H1 (cell line): Measurements from ENCODE around the gene PLA2R1. TPM values are rescaled to one million over a fixed set of nuclear protein-coding genes. Genes with fewer than 3 reads are reported as not detected.

ENCODE experiments used
- CTCF ChIA-PET: fragments of 300-600 bp; sonication (Branson Sonifier 250); formaldehyde crosslinking; loops from one replicate; lab custom pipeline; 2021; ENCODE audit not compliant: partially characterized antibody; lab: Charles Lee
- POLR2A ChIA-PET: fragments of 300-600 bp; sonication (Branson Sonifier 250); formaldehyde crosslinking; loops from one replicate; lab custom pipeline; 2021; ENCODE audit warnings: inconsistent platforms; ENCODE audit not compliant: partially characterized antibody; lab: Charles Lee
- DNase-seq, 2 experiments: peaks; one replicate each; pipeline versions ENCODE4 v3.0.0 to v3.0.0-alpha.2; 2010 to 2022; ENCODE audit warnings: low spot score in 2 of 2, low read depth in 1 of 2, mixed read lengths in 1 of 2
- FAIRE-seq: peaks from 2 replicates; lab custom pipeline; 2011; peaks lifted over from hg19 to GRCh38; lab: Jason Lieb, UNC
- H2AFZ ChIP-seq: 2 replicates; pipeline ENCODE4 v1.8.1; 2012; ENCODE audit warnings: low read length, inconsistent platforms
- H2AK5ac ChIP-seq: 2 replicates; pipeline ENCODE4 v1.6.1; 2013; ENCODE audit warnings: low read depth, low read length
- H2BK120ac ChIP-seq: replicated peaks from 2 replicates; pipeline ENCODE3; 2013; ENCODE audit warnings: low read depth, low read length, inconsistent platforms
- H2BK12ac ChIP-seq: 2 replicates; pipeline ENCODE4 v1.6.1; 2013; ENCODE audit warnings: low read depth, low read length
- H2BK15ac ChIP-seq: 2 replicates; pipeline ENCODE4 v1.6.1; 2013; ENCODE audit warnings: low read length
- H2BK20ac ChIP-seq: 2 replicates; pipeline ENCODE4 v1.6.1; 2013; ENCODE audit warnings: low read length
- H2BK5ac ChIP-seq: 2 replicates; pipeline ENCODE4 v1.6.1; 2013; ENCODE audit warnings: low read depth, low read length
- H3K14ac ChIP-seq: 2 replicates; pipeline ENCODE4 v1.6.1; 2013; ENCODE audit warnings: inconsistent platforms; ENCODE audit not compliant: insufficient read length
- H3K18ac ChIP-seq: 2 replicates; pipeline ENCODE4 v1.6.1; 2013; ENCODE audit warnings: low read length; ENCODE audit errors: extremely low read depth
- H3K23ac ChIP-seq: 2 replicates; pipeline ENCODE4 v1.6.1; 2013; ENCODE audit warnings: inconsistent platforms; ENCODE audit not compliant: insufficient read length
- H3K23me2 ChIP-seq: 2 replicates; pipeline ENCODE4 v1.6.1; 2013; ENCODE audit warnings: low read depth, low read length
- H3K27ac ChIP-seq: 2 replicates; pipeline ENCODE4 v1.6.1; 2011; ENCODE audit warnings: low read depth, low read length, inconsistent platforms
- H3K27me3 ChIP-seq, 4 experiments: replicated peaks in 1 of 4; 1 replicate in 1 of 4; 2 replicates in 3 of 4; pipeline versions ENCODE4 v1.6.1 to v1.8.1; 2011 to 2013; ENCODE audit warnings: low read length in 3 of 4, mild to moderate bottlenecking in 3 of 4, inconsistent platforms in 2 of 4, mixed read lengths in 2 of 4, moderate library complexity in 1 of 4; ENCODE audit not compliant: control insufficient read depth in 3 of 4, insufficient read depth in 3 of 4; ENCODE audit errors: extremely low read depth in 1 of 4
- H3K36me3 ChIP-seq, 4 experiments: 2 replicates each; pipeline versions ENCODE4 v1.6.1 to v1.8.1; 2011 to 2013; ENCODE audit warnings: mild to moderate bottlenecking in 4 of 4, low read length in 3 of 4, moderate library complexity in 2 of 4, control low read depth in 1 of 4, inconsistent platforms in 1 of 4; ENCODE audit not compliant: insufficient read depth in 4 of 4, control insufficient read depth in 2 of 4
- H3K4ac ChIP-seq: replicated peaks from 2 replicates; pipeline ENCODE3; 2013; ENCODE audit warnings: low read length, low read depth, mixed read lengths, inconsistent platforms; ENCODE audit not compliant: insufficient read length
- H3K4me1 ChIP-seq, 4 experiments: replicated peaks in 1 of 4; 1 replicate in 1 of 4; 2 replicates in 3 of 4; pipeline versions ENCODE4 v1.6.1 to v1.8.1; 2011 to 2013; ENCODE audit warnings: low read length in 3 of 4, inconsistent platforms in 2 of 4, mixed read lengths in 1 of 4; ENCODE audit not compliant: insufficient read depth in 4 of 4, control insufficient read depth in 3 of 4
- H3K4me2 ChIP-seq, 2 experiments: 2 replicates each; pipeline versions ENCODE4 v1.6.1 to v1.8.1; 2011 to 2013; ENCODE audit warnings: low read depth in 2 of 2, low read length in 2 of 2, control low read depth in 1 of 2, inconsistent platforms in 1 of 2, mild to moderate bottlenecking in 1 of 2; ENCODE audit not compliant: insufficient read depth in 1 of 2
- H3K4me3 ChIP-seq, 4 experiments: fragments of 200-600, 300-600 bp in 1 of 4; sonication (generic), shearing (Covaris generic), sonication (Bioruptor Twin) in 1 of 4; 2 replicates each; pipeline versions ENCODE4 v1.5.1 to v1.8.1; 2011 to 2016; ENCODE audit warnings: low read length in 4 of 4, low read depth in 3 of 4, control low read depth in 2 of 4, inconsistent platforms in 2 of 4, mild to moderate bottlenecking in 2 of 4, mixed read lengths in 1 of 4, moderate library complexity in 1 of 4; ENCODE audit not compliant: insufficient read depth in 2 of 4; ENCODE audit errors: extremely low read depth in 1 of 4
- H3K56ac ChIP-seq: replicated peaks from 2 replicates; pipeline ENCODE3; 2013; ENCODE audit warnings: low read depth, mild to moderate bottlenecking, mixed read lengths, low read length, inconsistent platforms; ENCODE audit not compliant: insufficient read length
- H3K79me1 ChIP-seq: 2 replicates; pipeline ENCODE4 v1.6.1; 2013; ENCODE audit warnings: low read depth, low read length, control low read depth
- H3K79me2 ChIP-seq, 2 experiments: 2 replicates each; pipeline versions ENCODE4 v1.6.1 to v1.8.1; 2012 to 2013; ENCODE audit warnings: low read length in 2 of 2, mild to moderate bottlenecking in 2 of 2, inconsistent platforms in 1 of 2; ENCODE audit not compliant: insufficient read depth in 2 of 2, control insufficient read depth in 1 of 2
- H3K9ac ChIP-seq, 4 experiments: replicated peaks in 1 of 4; 1 replicate in 1 of 4; 2 replicates in 3 of 4; pipeline versions ENCODE4 v1.6.1 to v1.8.1; 2011 to 2013; ENCODE audit warnings: low read depth in 3 of 4, low read length in 3 of 4, control low read depth in 2 of 4, mild to moderate bottlenecking in 2 of 4, moderate library complexity in 2 of 4, inconsistent platforms in 1 of 4; ENCODE audit errors: extremely low read depth in 1 of 4
- H3K9me3 ChIP-seq, 2 experiments: 2 replicates each; pipeline versions ENCODE4 v1.6.1 to v1.8.1; 2012 to 2013; ENCODE audit warnings: mild to moderate bottlenecking in 2 of 2, moderate library complexity in 2 of 2, control low read depth in 1 of 2, inconsistent platforms in 1 of 2, low read depth in 1 of 2, low read length in 1 of 2, mixed read lengths in 1 of 2; ENCODE audit not compliant: insufficient read depth in 2 of 2
- H4K20me1 ChIP-seq, 2 experiments: replicated peaks in 1 of 2; 2 replicates each; pipeline versions ENCODE3 to v1.8.1; 2011 to 2013; ENCODE audit warnings: inconsistent platforms in 2 of 2, low read length in 2 of 2, mild to moderate bottlenecking in 1 of 2; ENCODE audit not compliant: insufficient read depth in 2 of 2, control insufficient read depth in 1 of 2
- H4K5ac ChIP-seq: 2 replicates; pipeline ENCODE4 v1.6.1; 2013; ENCODE audit warnings: low read length, low read depth, mixed read lengths, inconsistent platforms; ENCODE audit not compliant: insufficient read length
- H4K8ac ChIP-seq: 2 replicates; pipeline ENCODE4 v1.8.0; 2013; ENCODE audit warnings: mild to moderate bottlenecking, moderate library complexity, low read length, inconsistent platforms; ENCODE audit not compliant: insufficient read depth; ENCODE audit errors: extremely low read depth
- H4K91ac ChIP-seq: replicated peaks from 2 replicates; pipeline ENCODE3; 2013; ENCODE audit warnings: low read length, mixed read lengths, inconsistent platforms; ENCODE audit not compliant: insufficient read length
- CTBP2 ChIP-seq: IDR thresholded peaks from 2 replicates; pipeline ENCODE4 v1.7.0; 2011; ENCODE audit warnings: borderline replicate concordance, mild to moderate bottlenecking, moderate library complexity, mixed read lengths, low read length; ENCODE audit not compliant: insufficient read depth, insufficient read length
- EGR1 ChIP-seq: IDR thresholded peaks from 2 replicates; pipeline ENCODE4 v1.6.1; 2011; ENCODE audit warnings: low read depth, low read length, borderline replicate concordance
- HDAC2 ChIP-seq, 2 experiments: fragments of 300-600 bp in 1 of 2; sonication (generic) in 1 of 2; IDR thresholded peaks; 2 replicates each; pipeline ENCODE4 v1.6.1; 2011 to 2012; ENCODE audit warnings: low read depth in 2 of 2, low read length in 2 of 2, mild to moderate bottlenecking in 2 of 2, moderate library complexity in 2 of 2, borderline replicate concordance in 1 of 2, inconsistent platforms in 1 of 2
- JUN ChIP-seq: IDR thresholded peaks from 2 replicates; pipeline ENCODE4 v1.6.1; 2011; ENCODE audit warnings: low read depth, mild to moderate bottlenecking, improper control_type of control experiment, low read length
- JUND ChIP-seq: IDR thresholded peaks from 2 replicates; pipeline ENCODE4 v1.6.1; 2011; ENCODE audit warnings: mild to moderate bottlenecking, improper control_type of control experiment, low read length
- KDM5A ChIP-seq: fragments of 200-600 bp; IDR thresholded peaks from 2 replicates; pipeline ENCODE4 v1.7.1; 2012; ENCODE audit warnings: mild to moderate bottlenecking, low read length, inconsistent platforms, mixed read lengths
- MAFK ChIP-seq: IDR thresholded peaks from 2 replicates; pipeline ENCODE4 v1.6.1; 2012; ENCODE audit warnings: low read depth, mild to moderate bottlenecking, improper control_type of control experiment, low read length
- POU5F1 ChIP-seq: IDR thresholded peaks from 2 replicates; pipeline ENCODE4 v1.6.1; 2011; ENCODE audit warnings: low read depth, mild to moderate bottlenecking, low read length, moderate library complexity
- RNF2 ChIP-seq: fragments of 200-900, 300-1000 bp; sonication (generic); IDR thresholded peaks from 2 replicates; pipeline ENCODE4 v1.7.1; 2016; ENCODE audit warnings: borderline replicate concordance, low read depth, mild to moderate bottlenecking, antibody characterized with exemption, low read length; ENCODE audit not compliant: poor library complexity, severe bottlenecking; ENCODE audit errors: missing control alignments
- TAF7 ChIP-seq: optimal IDR thresholded peaks from 2 replicates; pipeline ENCODE3; 2011; ENCODE audit warnings: low read depth, mild to moderate bottlenecking, inconsistent platforms, low read length, moderate library complexity, borderline replicate concordance
- WGBS, 2 experiments: shearing (Covaris generic) in 1 of 2; methylation state at CpG; one replicate each; pipeline versions ENCODE4 v1.1.6 to v1.1.7; 2013 to 2015; ENCODE audit warnings: low lambda C conversion rate in 2 of 2, mixed read lengths in 2 of 2, inconsistent platforms in 1 of 2, low coverage in 1 of 2, missing lambda C conversion rate in 1 of 2; ENCODE audit not compliant: insufficient replicate concordance in 2 of 2, insufficient coverage in 1 of 2, insufficient read length in 1 of 2; ENCODE audit errors: extremely low coverage in 1 of 2, missing lambda C conversion rate in 1 of 2; 5-methylcytosine and 5-hydroxymethylcytosine counted together
- polyA plus RNA-seq, 7 experiments: library from polyadenylated mRNA; depleted of rRNA in 3 of 7; stranded (reverse) in 5 of 7; unstranded in 2 of 7; fragments of >200 nt in 5 of 7; fragments of 200-250 nt in 2 of 7; gene quantifications; 1 replicate in 5 of 7; 2 replicates in 1 of 7; 4 replicates in 1 of 7; pipeline versions ENCODE4 v1.2.1 to v1.2.3, GENCODE V29; 2011 to 2013; ENCODE audit warnings: missing spikeins in 2 of 7, mixed read lengths in 2 of 7
- total RNA-seq: library from RNA; stranded (reverse); fragmentation: NEBNext Ultra II Directional; extraction: Animal tissue kit (Norgen Biotek cat#: 25700); gene quantifications from 2 replicates; pipeline ENCODE4 v1.2.1, GENCODE V29; 2021

PLA2R1 gene
- total and polyA plus RNA-seq, 2 of the 8 experiments (the other 6 are each of a cell fraction or from before 2014, with no cell fraction given), result 0.65 to 1.5 TPM

DNA sequence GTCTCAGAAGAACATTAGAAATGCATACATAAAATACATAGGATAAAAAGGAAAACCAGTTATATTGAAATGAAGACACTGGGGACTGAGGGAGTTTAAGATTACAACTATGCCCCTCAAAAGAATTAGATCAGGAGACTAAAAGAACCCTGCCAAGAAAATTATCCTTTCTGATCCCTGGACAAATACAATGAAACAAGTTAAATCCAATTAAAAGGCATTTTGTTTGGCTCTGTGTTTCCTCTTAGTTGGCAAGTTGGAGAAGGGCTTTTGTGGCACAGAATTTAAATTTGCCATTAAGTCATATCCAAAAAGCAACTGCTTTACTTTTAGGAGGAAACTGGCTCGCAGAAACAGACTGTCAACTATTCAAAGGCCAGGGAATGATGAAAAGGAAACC, 165.3 kb downstream of the PLA2R1 start:
- no peaks in the 10 kb centered on the region for H3K79me1 ChIP-seq
- FAIRE-seq (no peak), DNase-seq (no peak)
- POLR2A ChIA-PET, result no interaction called here
- H4K20me1 ChIP-seq, result no peaks in the 10 kb centered on the region
- H2AFZ ChIP-seq, result no peak overlapping the region
- H2AK5ac ChIP-seq, result no peak overlapping the region
- H3K79me2 ChIP-seq, result no peaks in the 10 kb centered on the region
- no peak overlapping the region for H2BK20ac ChIP-seq
- H4K5ac ChIP-seq, result no peak overlapping the region
- no peak overlapping the region for H3K56ac ChIP-seq
- no peaks in the 10 kb centered on the region for H3K9me3 ChIP-seq
- no peak overlapping the region for H2BK15ac ChIP-seq
- no peak overlapping the region for H3K9ac ChIP-seq
- peaks cover 0 to 5% (median 0%) of the 10 kb centered on the region in 4 experiments; a peak in 2 of 7 replicates for H3K27me3 ChIP-seq
- H3K27ac ChIP-seq, result no peak overlapping the region
- CTCF ChIA-PET, result no interaction called here
- no peak overlapping the region for H3K14ac ChIP-seq
- H3K23ac ChIP-seq, result no peak overlapping the region
- H4K91ac ChIP-seq, result no peak overlapping the region
- H4K8ac ChIP-seq, result no peak overlapping the region
- no peaks in the 10 kb centered on the region for H3K36me3 ChIP-seq
- 0 out of 7 replicates have a peak, but pooled peaks cover 0 to 2% (median 0%) of the 10 kb centered on the region in 4 experiments for H3K4me1 ChIP-seq
- H3K4me3 ChIP-seq, result no peak overlapping the region
- H3K23me2 ChIP-seq, result no peaks in the 10 kb centered on the region
- no peak overlapping the region for H3K18ac ChIP-seq
- H2BK120ac ChIP-seq, result no peak overlapping the region
- H3K4me2 ChIP-seq, result no peak overlapping the region
- H2BK12ac ChIP-seq, result no peak overlapping the region
- 86% methylated on average over 1 of the region's 1 CpG; no CpG with 5 or more reads in 1 of the 2 experiments for WGBS, 2 experiments
- H2BK5ac ChIP-seq, result no peak overlapping the region
- no peak overlapping the region for H3K4ac ChIP-seq
- TF ChIP-seq KDM5A, result no peak
- no peak for TF ChIP-seq POU5F1
- no peak for TF ChIP-seq MAFK
- TF ChIP-seq HDAC2 (IDR thresholded peaks at IDR 0.05; ENCODE audit: borderline replicate concordance in 1 of 2, low read depth in 2 of 2, low read length in 2 of 2), result no peak
- no peak for TF ChIP-seq CTBP2
- no peak for TF ChIP-seq JUND
- no peak for TF ChIP-seq RNF2
- TF ChIP-seq EGR1, result no peak
- TF ChIP-seq TAF7, result no peak
- TF ChIP-seq JUN, result no peak
